ENCODE measurements around the gene CAMTA1. TPM values are rescaled to one million over a fixed set of nuclear protein-coding genes. Genes with fewer than 3 reads are reported as not detected.

CAMTA1 gene
- polyA plus RNA-seq, 1 of the 3 experiments (the other 2 are of a cell fraction) = 63.1 TPM

DNA sequence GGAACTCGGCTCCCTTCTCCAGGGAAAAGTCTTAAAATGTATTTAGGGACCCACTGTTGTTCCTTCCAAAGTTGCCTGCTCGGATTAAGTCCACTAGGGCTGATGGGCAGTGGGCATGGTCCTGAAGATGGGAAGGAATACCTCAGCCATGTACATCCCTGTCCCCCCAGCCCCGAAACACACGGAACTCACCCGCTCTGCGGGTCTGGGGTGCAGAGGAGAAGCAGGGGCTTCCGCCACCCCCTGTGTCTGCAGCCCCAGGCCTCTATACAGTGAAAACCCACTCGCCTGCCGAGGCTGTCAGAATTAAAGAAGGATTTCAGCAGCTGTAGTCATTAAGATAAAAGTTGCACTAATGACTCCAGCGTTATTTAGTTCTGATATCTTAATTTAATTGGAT lies 773.2 kb downstream of the CAMTA1 start:
- DNase-seq = peak; percentile 66
- H3K4me2 ChIP-seq = no peak overlapping the region
- no peak overlapping the region for H3K4me3 ChIP-seq (ENCODE audit: low read depth in 2 of 2, low read length in 1 of 2)
- peak overlapping the region; percentile 27 to 100; a peak in 3 of 4 replicates for H3K27ac ChIP-seq (ENCODE audit: low read depth in 2 of 2, low read length in 1 of 2)
- H3K36me3 ChIP-seq (replicated peaks in 1 of 2; ENCODE audit: control insufficient read depth in 1 of 2, insufficient read depth in 2 of 2, low read length in 1 of 2) = no peaks in the 10 kb centered on the region
- H3K9ac ChIP-seq = no peak overlapping the region
- POLR2A ChIA-PET = interaction anchor here (0.7 to 5.9 kb wide), 10 partner anchors 15 to 267 kb away, joined by 3 to 43 read pairs (median 5); no protein-coding TSS in a partner anchor
- H3F3A ChIP-seq (replicated peaks; ENCODE audit: insufficient read depth) = no peaks in the 10 kb centered on the region
- no peak for TF ChIP-seq NFIC (IDR thresholded peaks at IDR 0.05; ENCODE audit: borderline replicate concordance)
- no peak for TF ChIP-seq RFX5 (IDR thresholded peaks at IDR 0.05; ENCODE audit: low read length)
- TF ChIP-seq EZH2phosphoT487 (IDR thresholded peaks at IDR 0.05; ENCODE audit: borderline replicate concordance, low read depth) = no peak
- TF ChIP-seq, protein P1, sequence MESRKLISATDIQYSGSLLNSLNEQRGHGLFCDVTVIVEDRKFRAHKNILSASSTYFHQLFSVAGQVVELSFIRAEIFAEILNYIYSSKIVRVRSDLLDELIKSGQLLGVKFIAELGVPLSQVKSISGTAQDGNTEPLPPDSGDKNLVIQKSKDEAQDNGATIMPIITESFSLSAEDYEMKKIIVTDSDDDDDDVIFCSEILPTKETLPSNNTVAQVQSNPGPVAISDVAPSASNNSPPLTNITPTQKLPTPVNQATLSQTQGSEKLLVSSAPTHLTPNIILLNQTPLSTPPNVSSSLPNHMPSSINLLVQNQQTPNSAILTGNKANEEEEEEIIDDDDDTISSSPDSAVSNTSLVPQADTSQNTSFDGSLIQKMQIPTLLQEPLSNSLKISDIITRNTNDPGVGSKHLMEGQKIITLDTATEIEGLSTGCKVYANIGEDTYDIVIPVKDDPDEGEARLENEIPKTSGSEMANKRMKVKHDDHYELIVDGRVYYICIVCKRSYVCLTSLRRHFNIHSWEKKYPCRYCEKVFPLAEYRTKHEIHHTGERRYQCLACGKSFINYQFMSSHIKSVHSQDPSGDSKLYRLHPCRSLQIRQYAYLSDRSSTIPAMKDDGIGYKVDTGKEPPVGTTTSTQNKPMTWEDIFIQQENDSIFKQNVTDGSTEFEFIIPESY (IDR thresholded peaks at IDR 0.05; ENCODE audit: borderline replicate concordance, low read depth) = no peak
- TF ChIP-seq FOXJ3 (CRISPR knock-in tag; IDR thresholded peaks at IDR 0.05) = no peak
- no peak for TF ChIP-seq GABPA (IDR thresholded peaks at IDR 0.05; ENCODE audit: low read depth)
- no peak for TF ChIP-seq NRF1 (IDR thresholded peaks at IDR 0.05; ENCODE audit: low read depth, low read length)
- no peak for TF ChIP-seq JUND (IDR thresholded peaks at IDR 0.05)
- TF ChIP-seq RCOR1 (IDR thresholded peaks at IDR 0.05; ENCODE audit: low read length) = no peak
- TF ChIP-seq SMC3 (IDR thresholded peaks at IDR 0.05; ENCODE audit: low read depth, low read length) = no peak
- no peaks in the 10 kb centered on the region for H3K79me2 ChIP-seq (ENCODE audit: insufficient read depth)
- peaks cover 0 to 87% of the 10 kb centered on the region in 2 experiments; a peak in 2 of 4 replicates for H3K4me1 ChIP-seq (ENCODE audit: control insufficient read depth in 1 of 2, insufficient read depth in 2 of 2, low read depth in 1 of 2, low read length in 1 of 2)
- no peak overlapping the region for H2AFZ ChIP-seq (ENCODE audit: low read depth)
- 63% methylated on average over 10 of the region's 10 CpGs for WGBS (ENCODE audit: low lambda C conversion rate)
- CTCF ChIA-PET = interaction anchor here (0.7 to 3.5 kb wide), 13 partner anchors 16 to 516 kb away, joined by 3 to 21 read pairs (median 4); no protein-coding TSS in a partner anchor
- no peaks in the 10 kb centered on the region for H3K9me2 ChIP-seq
- H3K9me3 ChIP-seq = no peaks in the 10 kb centered on the region
- H4K20me1 ChIP-seq (ENCODE audit: insufficient read depth) = no peaks in the 10 kb centered on the region
- H3K27me3 ChIP-seq (ENCODE audit: insufficient read depth) = no peaks in the 10 kb centered on the region

DNA sequence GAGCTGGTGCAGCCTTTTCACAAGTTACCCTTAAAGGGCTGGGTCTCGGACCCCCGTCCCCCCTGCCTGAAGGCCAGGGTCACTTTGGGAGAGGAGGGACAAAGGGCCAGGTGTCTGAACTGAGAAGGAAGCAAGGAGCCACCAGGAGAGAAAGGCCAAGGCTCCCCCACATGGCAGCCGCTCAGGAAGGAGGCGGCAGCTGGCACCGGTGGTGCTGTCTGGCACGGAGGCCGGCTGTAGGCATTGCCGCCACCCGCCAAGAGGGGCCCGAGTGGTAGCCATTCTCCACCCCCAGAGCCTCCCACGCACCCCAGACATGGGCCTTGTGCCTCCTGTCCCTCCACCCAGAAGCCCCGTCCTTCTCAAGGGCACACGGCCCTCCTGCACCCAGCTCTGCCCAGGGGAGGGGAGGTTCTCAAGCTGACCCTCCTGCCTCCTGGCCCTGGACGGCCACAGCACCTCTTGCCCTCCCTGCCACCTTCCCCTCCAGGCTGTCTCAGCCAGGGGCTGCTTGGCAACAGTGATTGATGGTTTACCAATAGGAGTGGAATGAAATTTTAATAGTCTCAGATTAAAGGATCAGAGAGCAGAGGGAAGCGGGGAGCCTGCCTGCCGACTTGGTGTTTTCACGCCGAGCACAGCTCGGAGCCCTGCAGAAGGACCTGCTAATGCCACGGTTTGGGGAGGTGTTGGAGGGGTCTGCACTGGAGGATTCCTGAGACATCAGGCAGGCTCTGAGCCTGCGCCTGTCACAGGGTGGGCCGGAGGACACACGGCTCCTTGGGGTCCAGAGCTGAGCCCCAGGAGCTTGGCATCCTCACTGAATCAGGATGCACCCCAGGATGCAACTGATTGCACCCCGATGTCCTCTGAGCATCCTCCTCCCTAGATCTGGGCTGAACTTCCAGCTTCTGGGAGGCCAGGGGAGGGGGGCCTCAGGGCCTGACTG lies 773.9 kb downstream of the CAMTA1 start:
- H3K9ac ChIP-seq = no peak overlapping the region
- H2AFZ ChIP-seq (ENCODE audit: low read depth) = no peak overlapping the region
- no peaks in the 10 kb centered on the region for H3F3A ChIP-seq (replicated peaks; ENCODE audit: insufficient read depth)
- H3K36me3 ChIP-seq (replicated peaks in 1 of 2; ENCODE audit: control insufficient read depth in 1 of 2, insufficient read depth in 2 of 2, low read length in 1 of 2) = no peaks in the 10 kb centered on the region
- H3K4me1 ChIP-seq (ENCODE audit: control insufficient read depth in 1 of 2, insufficient read depth in 2 of 2, low read depth in 1 of 2, low read length in 1 of 2) = peaks cover 0 to 90% of the 10 kb centered on the region in 2 experiments; a peak in 2 of 4 replicates
- H3K9me2 ChIP-seq = no peaks in the 10 kb centered on the region
- H3K4me3 ChIP-seq (ENCODE audit: low read depth in 2 of 2, low read length in 1 of 2) = no peak overlapping the region
- WGBS (ENCODE audit: low lambda C conversion rate) = 79% methylated on average over 14 of the region's 24 CpGs
- no peaks in the 10 kb centered on the region for H3K9me3 ChIP-seq
- DNase-seq = peak; percentile 55
- H3K27me3 ChIP-seq (ENCODE audit: insufficient read depth) = no peaks in the 10 kb centered on the region
- ChIA-PET CTCF (interaction anchor here (0.7 to 3.5 kb wide), 16 partner anchors 15 to 517 kb away, joined by 3 to 21 read pairs (median 4); no protein-coding TSS in a partner anchor), POLR2A (interaction anchor here (0.8 to 5.9 kb wide), 6 partner anchors 14 to 88 kb away, joined by 3 to 43 read pairs (median 10); no protein-coding TSS in a partner anchor)
- no peaks in the 10 kb centered on the region for H4K20me1 ChIP-seq (ENCODE audit: insufficient read depth)
- peak overlapping the region; percentile 27 to 100; a peak in 3 of 4 replicates for H3K27ac ChIP-seq (ENCODE audit: low read depth in 2 of 2, low read length in 1 of 2)
- H3K4me2 ChIP-seq = no peak overlapping the region
- no peaks in the 10 kb centered on the region for H3K79me2 ChIP-seq (ENCODE audit: insufficient read depth)
- TF ChIP-seq TAF1 (IDR thresholded peaks at IDR 0.05; ENCODE audit: borderline replicate concordance, low read depth, low read length) (no peak), POLR2AphosphoS5 (IDR thresholded peaks at IDR 0.05; ENCODE audit: low read depth, low read length) (no peak), FOXM1 (IDR thresholded peaks at IDR 0.05; ENCODE audit: low read depth) (no peak), RXRA (IDR thresholded peaks at IDR 0.05; ENCODE audit: borderline replicate concordance, low read depth) (no peak), CHD2 (IDR thresholded peaks at IDR 0.05; ENCODE audit: low read length, partially characterized antibody) (no peak), GATA2 (CRISPR knock-in tag; IDR thresholded peaks at IDR 0.05) (no peak), YY1 (IDR thresholded peaks at IDR 0.05; ENCODE audit: low read depth) (no peak), ELF1 (IDR thresholded peaks at IDR 0.05) (no peak), RCOR1 (IDR thresholded peaks at IDR 0.05; ENCODE audit: low read length) (no peak)
- TF ChIP-seq, protein P1 (IDR thresholded peaks at IDR 0.05; ENCODE audit: borderline replicate concordance, low read depth) = no peak
- TF ChIP-seq, protein P2, sequence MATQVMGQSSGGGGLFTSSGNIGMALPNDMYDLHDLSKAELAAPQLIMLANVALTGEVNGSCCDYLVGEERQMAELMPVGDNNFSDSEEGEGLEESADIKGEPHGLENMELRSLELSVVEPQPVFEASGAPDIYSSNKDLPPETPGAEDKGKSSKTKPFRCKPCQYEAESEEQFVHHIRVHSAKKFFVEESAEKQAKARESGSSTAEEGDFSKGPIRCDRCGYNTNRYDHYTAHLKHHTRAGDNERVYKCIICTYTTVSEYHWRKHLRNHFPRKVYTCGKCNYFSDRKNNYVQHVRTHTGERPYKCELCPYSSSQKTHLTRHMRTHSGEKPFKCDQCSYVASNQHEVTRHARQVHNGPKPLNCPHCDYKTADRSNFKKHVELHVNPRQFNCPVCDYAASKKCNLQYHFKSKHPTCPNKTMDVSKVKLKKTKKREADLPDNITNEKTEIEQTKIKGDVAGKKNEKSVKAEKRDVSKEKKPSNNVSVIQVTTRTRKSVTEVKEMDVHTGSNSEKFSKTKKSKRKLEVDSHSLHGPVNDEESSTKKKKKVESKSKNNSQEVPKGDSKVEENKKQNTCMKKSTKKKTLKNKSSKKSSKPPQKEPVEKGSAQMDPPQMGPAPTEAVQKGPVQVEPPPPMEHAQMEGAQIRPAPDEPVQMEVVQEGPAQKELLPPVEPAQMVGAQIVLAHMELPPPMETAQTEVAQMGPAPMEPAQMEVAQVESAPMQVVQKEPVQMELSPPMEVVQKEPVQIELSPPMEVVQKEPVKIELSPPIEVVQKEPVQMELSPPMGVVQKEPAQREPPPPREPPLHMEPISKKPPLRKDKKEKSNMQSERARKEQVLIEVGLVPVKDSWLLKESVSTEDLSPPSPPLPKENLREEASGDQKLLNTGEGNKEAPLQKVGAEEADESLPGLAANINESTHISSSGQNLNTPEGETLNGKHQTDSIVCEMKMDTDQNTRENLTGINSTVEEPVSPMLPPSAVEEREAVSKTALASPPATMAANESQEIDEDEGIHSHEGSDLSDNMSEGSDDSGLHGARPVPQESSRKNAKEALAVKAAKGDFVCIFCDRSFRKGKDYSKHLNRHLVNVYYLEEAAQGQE (IDR thresholded peaks at IDR 0.05; ENCODE audit: low read depth, low read length) = no peak
